SK-N-SH (cell line): ENCODE results near the gene PPFIBP2.

Source experiments
- CTCF ChIP-seq: fragments of 200-600 bp; sonication (generic); IDR thresholded peaks from 2 replicates; pipeline ENCODE4 v1.6.1; 2017; ENCODE audit warnings: antibody characterized with exemption, mild to moderate bottlenecking, moderate library complexity
- ELF1 ChIP-seq: IDR thresholded peaks from 2 replicates; pipeline ENCODE4 v1.4.0; 2012
- EZH2phosphoT487 ChIP-seq: fragments of 200-600 bp; sonication (generic); IDR thresholded peaks from 2 replicates; pipeline ENCODE4 v1.6.1; 2017; ENCODE audit warnings: low read depth, mixed run types, mild to moderate bottlenecking, antibody characterized with exemption, moderate library complexity, borderline replicate concordance
- FOXM1 ChIP-seq: IDR thresholded peaks from 2 replicates; pipeline ENCODE4 v1.4.0; 2012; ENCODE audit warnings: low read depth, mild to moderate bottlenecking
- MAX ChIP-seq: IDR thresholded peaks from 2 replicates; pipeline ENCODE4 v1.4.0; 2012; ENCODE audit warnings: low read depth
- NFIC ChIP-seq: IDR thresholded peaks from 2 replicates; pipeline ENCODE4 v1.4.0; 2012; ENCODE audit warnings: borderline replicate concordance
- POLR2AphosphoS5 ChIP-seq: IDR thresholded peaks from 2 replicates; pipeline ENCODE4 v1.6.1; 2012; ENCODE audit warnings: low read depth, low read length
- RAD21 ChIP-seq: IDR thresholded peaks from 2 replicates; pipeline ENCODE4 v1.6.1; 2012; ENCODE audit warnings: mild to moderate bottlenecking, low read length
- RCOR1 ChIP-seq: fragments of 150-350 bp; IDR thresholded peaks from 2 replicates; pipeline ENCODE4 v1.6.1; 2017; ENCODE audit warnings: antibody characterized with exemption, low read length
- REST ChIP-seq: IDR thresholded peaks from 2 replicates; pipeline ENCODE4 v1.6.1; 2012; ENCODE audit warnings: mild to moderate bottlenecking, low read depth, low read length, moderate library complexity
- RFX5 ChIP-seq: IDR thresholded peaks from 2 replicates; pipeline ENCODE4 v1.6.1; 2012; ENCODE audit warnings: mild to moderate bottlenecking, improper control_type of control experiment, low read length
- TEAD4 ChIP-seq: IDR thresholded peaks from 2 replicates; pipeline ENCODE4 v1.4.0; 2012; ENCODE audit warnings: mild to moderate bottlenecking, borderline replicate concordance; ENCODE audit not compliant: insufficient read depth
- USF1 ChIP-seq: IDR thresholded peaks from 2 replicates; pipeline ENCODE4 v1.4.0; 2012; ENCODE audit warnings: low read depth, borderline replicate concordance
- ZBTB33 ChIP-seq: IDR thresholded peaks from 2 replicates; pipeline ENCODE4 v1.4.0; 2012; ENCODE audit warnings: low read depth, borderline replicate concordance

- TF ChIP-seq EZH2phosphoT487 (no peak), CTCF (no peak), RAD21 (no peak), NFIC (no peak), POLR2AphosphoS5 (no peak), ZBTB33 (no peak), REST (no peak), FOXM1 (no peak), USF1 (no peak), ELF1 (no peak), RFX5 (no peak), MAX (no peak), RCOR1 (no peak), TEAD4 (no peak)
These were observed 31.8 kb downstream of the PPFIBP2 start for GRCh38 chr11:7545611-7546010.
